SK-N-MC (cell line): Measurements from ENCODE around the gene CNFN.

Experiments used
- EZH2 ChIP-seq: fragments of 200-600 bp; sonication (generic); IDR thresholded peaks from one replicate; pipeline ENCODE4 v1.6.1; 2017; ENCODE audit warnings: antibody characterized with exemption
- FOXP2 ChIP-seq: optimal IDR thresholded peaks from 2 replicates; pipeline ENCODE3; 2011; ENCODE audit warnings: mild to moderate bottlenecking, moderate library complexity; ENCODE audit not compliant: insufficient read depth; ENCODE audit errors: extremely low read length, control extremely low read depth
- POLR2AphosphoS5 ChIP-seq: IDR thresholded peaks from 2 replicates; pipeline ENCODE4 v1.6.1; 2012; ENCODE audit warnings: mild to moderate bottlenecking, low read depth, low read length, borderline replicate concordance

- TF ChIP-seq POLR2AphosphoS5: no peak
- no peak for TF ChIP-seq EZH2
- TF ChIP-seq FOXP2: no peak
Measured at GRCh38 chr19:42388851-42389489, 1.1 kb downstream of the CNFN start.
